MM.1S (cell line): ENCODE measurements around the gene FNDC11.

Experiments used
- EZH2 ChIP-seq: fragments of 300-600 bp; sonication (generic); optimal IDR thresholded peaks from 2 replicates; pipeline ENCODE3; 2017; ENCODE audit warnings: low read depth, mild to moderate bottlenecking, antibody characterized with exemption, low read length, mixed read lengths
- EZH2phosphoT487 ChIP-seq: fragments of 300-600 bp; sonication (generic); IDR thresholded peaks from 2 replicates; pipeline ENCODE4 v1.6.1; 2018; ENCODE audit warnings: antibody characterized with exemption, low read length

- TF ChIP-seq EZH2 (no peak), EZH2phosphoT487 (no peak)
Measured at GRCh38 chr20:63566395-63567135, 12.6 kb downstream of the FNDC11 start.
